Ascending aorta (tissue), 2 donors: Measurements from ENCODE around the gene FNTB. TPM values are rescaled to one million over a fixed set of nuclear protein-coding genes. Genes with fewer than 3 reads are reported as not detected.

Source experiments
- DNase-seq, 2 donors: peaks; one replicate each; pipeline ENCODE4 v3.0.0-alpha.2; 2019; ENCODE audit warnings: low spot score in 2 of 2
- H3K27ac ChIP-seq, 2 donors: fragments of 200-600 bp; sonication (generic); one replicate each; pipeline ENCODE4 v1.5.1; 2016 to 2017; ENCODE audit warnings: mild to moderate bottlenecking in 1 of 2
- H3K27me3 ChIP-seq: fragments of 200-600 bp; sonication (generic); one replicate; pipeline ENCODE4 v1.5.1; 2017
- H3K36me3 ChIP-seq, 2 donors: fragments of 200-600 bp; sonication (generic); one replicate each; pipeline ENCODE4 v1.5.1; 2016
- H3K4me1 ChIP-seq, 2 donors: fragments of 200-600 bp; sonication (generic); one replicate each; pipeline ENCODE4 v1.5.1; 2016 to 2017; ENCODE audit warnings: mild to moderate bottlenecking in 1 of 2
- H3K4me3 ChIP-seq, 2 donors: fragments of 200-600 bp; sonication (generic); one replicate each; pipeline ENCODE4 v1.5.1; 2016 to 2017; ENCODE audit warnings: mild to moderate bottlenecking in 1 of 2
- H3K9me3 ChIP-seq, 2 donors: fragments of 200-600 bp; sonication (generic); one replicate each; pipeline ENCODE4 v1.5.1; 2016
- intact Hi-C: fragments of 100-400 bp; cut with DNase I; formaldehyde crosslinking; loops from one replicate; pipeline ENCODE4 v1.15.1; 2023
- total RNA-seq: library from RNA; depleted of rRNA; stranded (reverse); fragments of >200 nt; gene quantifications from one replicate; pipeline ENCODE4 v1.1.0, GENCODE V29; 2016
- TF ChIP-seq, protein P1 (sequence below), 3 experiments: fragments of 200-600 bp in 2 of 3; fragments of 450-650 bp in 1 of 3; sonication (generic) in 2 of 3; IDR thresholded peaks; one replicate each; pipeline ENCODE4 v1.5.1; 2016 to 2019; ENCODE audit warnings: antibody characterized with exemption in 3 of 3, mild to moderate bottlenecking in 1 of 3, moderate library complexity in 1 of 3

The FNTB gene
- total RNA-seq, 1 donor from 2014 or later = 13.9 TPM

DNA sequence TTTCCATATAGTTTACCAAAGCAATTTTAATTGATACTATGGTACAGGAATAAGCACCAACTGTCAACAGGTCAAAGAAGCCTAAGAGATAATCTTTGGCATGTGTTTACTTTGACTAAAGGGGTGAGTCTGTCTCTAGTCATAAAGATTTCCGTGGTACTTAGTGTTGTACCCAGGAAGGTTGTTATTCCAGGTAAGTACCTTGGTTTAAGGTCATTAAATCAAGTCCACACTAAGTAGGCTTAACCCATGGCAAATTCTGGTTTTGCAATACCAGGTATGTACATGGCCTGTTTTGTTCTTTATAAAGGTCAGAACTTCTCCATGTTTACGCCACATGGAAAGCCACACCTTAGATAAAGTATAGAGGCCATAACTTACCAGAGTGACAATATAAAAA is 105.7 kb downstream of the FNTB start:
- intact Hi-C loops = no loop called here
- no peak for DNase-seq
- Histone ChIP-seq H3K27me3 (no peaks in the 10 kb centered on the region), H3K4me3 (no peak overlapping the region), H3K36me3 (peaks cover 58 to 60% of the 10 kb centered on the region in 2 donors), H3K27ac (no peak overlapping the region), H3K9me3 (no peaks in the 10 kb centered on the region), H3K4me1 (peaks cover 12 to 20% of the 10 kb centered on the region in 2 donors)
- TF ChIP-seq, protein P1, sequence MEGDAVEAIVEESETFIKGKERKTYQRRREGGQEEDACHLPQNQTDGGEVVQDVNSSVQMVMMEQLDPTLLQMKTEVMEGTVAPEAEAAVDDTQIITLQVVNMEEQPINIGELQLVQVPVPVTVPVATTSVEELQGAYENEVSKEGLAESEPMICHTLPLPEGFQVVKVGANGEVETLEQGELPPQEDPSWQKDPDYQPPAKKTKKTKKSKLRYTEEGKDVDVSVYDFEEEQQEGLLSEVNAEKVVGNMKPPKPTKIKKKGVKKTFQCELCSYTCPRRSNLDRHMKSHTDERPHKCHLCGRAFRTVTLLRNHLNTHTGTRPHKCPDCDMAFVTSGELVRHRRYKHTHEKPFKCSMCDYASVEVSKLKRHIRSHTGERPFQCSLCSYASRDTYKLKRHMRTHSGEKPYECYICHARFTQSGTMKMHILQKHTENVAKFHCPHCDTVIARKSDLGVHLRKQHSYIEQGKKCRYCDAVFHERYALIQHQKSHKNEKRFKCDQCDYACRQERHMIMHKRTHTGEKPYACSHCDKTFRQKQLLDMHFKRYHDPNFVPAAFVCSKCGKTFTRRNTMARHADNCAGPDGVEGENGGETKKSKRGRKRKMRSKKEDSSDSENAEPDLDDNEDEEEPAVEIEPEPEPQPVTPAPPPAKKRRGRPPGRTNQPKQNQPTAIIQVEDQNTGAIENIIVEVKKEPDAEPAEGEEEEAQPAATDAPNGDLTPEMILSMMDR (IDR thresholded peaks at IDR 0.05) = no peak

DNA sequence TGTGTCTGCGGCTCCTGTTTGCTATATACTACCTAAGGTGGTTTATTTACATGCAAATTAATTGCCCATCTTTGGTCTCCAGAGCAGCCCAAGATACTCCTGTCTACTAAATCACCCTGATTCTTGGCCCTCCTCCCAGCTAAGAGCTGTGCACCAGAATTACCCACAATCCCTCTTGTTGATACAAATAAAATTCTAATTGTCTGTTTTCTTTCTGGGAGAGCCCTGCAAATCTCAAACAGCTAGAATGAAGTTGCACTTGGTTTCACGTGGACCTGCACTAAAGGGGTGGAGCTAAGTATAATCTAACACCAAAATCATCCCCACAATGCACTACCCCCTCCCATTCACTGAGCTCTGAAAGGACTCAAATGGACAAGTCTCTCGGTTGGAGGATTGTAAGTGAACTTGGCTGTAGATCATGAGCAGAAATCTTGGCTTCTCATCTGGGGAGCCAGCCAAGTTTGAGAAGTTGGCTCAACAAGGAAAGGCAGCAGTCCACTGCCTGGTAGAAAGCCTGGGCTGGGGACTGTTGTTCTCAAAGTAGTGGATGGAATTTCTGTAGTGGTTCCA is 109.0 kb downstream of the FNTB start:
- H3K9me3 ChIP-seq = no peaks in the 10 kb centered on the region
- TF ChIP-seq, protein P1 (IDR thresholded peaks at IDR 0.05) = no peak
- peak overlapping the region; percentile 48 to 64 for H3K27ac ChIP-seq
- H3K27me3 ChIP-seq = no peaks in the 10 kb centered on the region
- peaks cover 29 to 31% of the 10 kb centered on the region in 2 donors for H3K36me3 ChIP-seq
- intact Hi-C loops = no loop called here
- H3K4me1 ChIP-seq = peaks cover 19 to 42% of the 10 kb centered on the region in 2 donors
- peak in 1 of 2 donors; percentile 79 for DNase-seq
- no peak overlapping the region for H3K4me3 ChIP-seq

DNA sequence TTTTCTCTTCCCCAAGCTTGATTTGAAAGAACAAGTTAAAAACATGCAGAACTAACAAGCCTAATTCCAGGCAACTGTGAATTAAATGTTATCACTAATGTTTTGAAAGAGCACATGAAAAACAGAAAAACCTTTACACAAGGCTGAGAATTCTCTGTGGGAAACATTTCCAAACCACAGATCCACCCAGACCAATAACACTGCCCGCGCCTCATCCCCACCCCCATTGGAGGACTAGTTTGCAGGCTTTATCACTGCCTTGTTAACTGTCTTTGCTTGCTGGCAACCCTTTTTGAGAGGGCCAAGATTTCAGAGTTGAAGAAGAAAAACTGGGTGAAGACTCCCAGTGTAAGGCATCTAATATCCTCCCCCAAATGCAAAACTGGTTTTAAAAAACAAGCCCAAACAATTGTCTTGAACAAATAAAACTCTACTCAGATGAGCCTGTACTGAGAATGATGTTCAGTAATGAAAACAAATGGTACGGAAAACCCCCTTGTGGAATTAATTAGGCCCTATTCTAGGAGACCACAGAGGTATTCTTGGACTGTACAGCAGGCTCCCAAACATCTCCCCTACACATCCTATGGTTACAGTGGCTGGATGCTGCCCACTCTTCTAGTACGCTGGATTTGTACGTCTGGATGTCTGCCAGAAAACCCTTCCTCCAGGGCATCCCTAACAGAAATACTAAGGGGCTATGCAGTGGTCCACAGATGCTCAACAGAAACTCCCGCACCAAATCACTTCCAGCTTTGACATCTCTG is 109.8 kb downstream of the FNTB start:
- Histone ChIP-seq H3K4me1 (peaks cover 19 to 50% of the 10 kb centered on the region in 2 donors), H3K27ac (peak overlapping the region; percentile 48 to 64), H3K4me3 (no peak overlapping the region), H3K36me3 (peaks cover 23% of the 10 kb centered on the region in 2 donors), H3K9me3 (no peaks in the 10 kb centered on the region), H3K27me3 (no peaks in the 10 kb centered on the region)
- TF ChIP-seq, protein P1 (IDR thresholded peaks at IDR 0.05) = no peak
- intact Hi-C loops = no loop called here
- DNase-seq = no peak

DNA sequence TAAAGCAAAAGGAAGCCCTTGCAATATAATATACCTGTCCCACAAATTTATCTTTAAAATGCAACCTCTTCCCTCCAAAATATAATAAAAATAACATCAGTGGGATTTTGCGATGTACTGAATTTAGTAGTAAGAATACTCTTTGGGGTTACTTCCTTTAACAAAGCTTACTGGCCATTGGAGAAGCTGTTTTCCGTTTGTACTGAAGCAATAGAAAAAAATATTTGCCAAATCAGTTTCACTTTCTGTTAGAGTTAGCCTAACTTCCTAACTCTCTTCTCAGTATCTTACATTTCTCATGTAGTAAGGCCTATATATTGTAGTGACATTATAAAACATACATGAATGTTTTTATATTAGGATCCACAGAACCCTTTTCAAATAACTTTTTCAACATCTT is 111.9 kb downstream of the FNTB start:
- TF ChIP-seq, protein P1 (IDR thresholded peaks at IDR 0.05) = no peak
- Histone ChIP-seq H3K9me3 (no peaks in the 10 kb centered on the region), H3K4me1 (peaks cover 19 to 54% of the 10 kb centered on the region in 2 donors), H3K4me3 (peak overlapping the region in 1 of 2 donors; percentile 29), H3K36me3 (peaks cover 3% of the 10 kb centered on the region in 2 donors), H3K27ac (peak overlapping the region in 1 of 2 donors; percentile 43), H3K27me3 (no peaks in the 10 kb centered on the region)
- DNase-seq = no peak
- intact Hi-C loops = no loop called here

DNA sequence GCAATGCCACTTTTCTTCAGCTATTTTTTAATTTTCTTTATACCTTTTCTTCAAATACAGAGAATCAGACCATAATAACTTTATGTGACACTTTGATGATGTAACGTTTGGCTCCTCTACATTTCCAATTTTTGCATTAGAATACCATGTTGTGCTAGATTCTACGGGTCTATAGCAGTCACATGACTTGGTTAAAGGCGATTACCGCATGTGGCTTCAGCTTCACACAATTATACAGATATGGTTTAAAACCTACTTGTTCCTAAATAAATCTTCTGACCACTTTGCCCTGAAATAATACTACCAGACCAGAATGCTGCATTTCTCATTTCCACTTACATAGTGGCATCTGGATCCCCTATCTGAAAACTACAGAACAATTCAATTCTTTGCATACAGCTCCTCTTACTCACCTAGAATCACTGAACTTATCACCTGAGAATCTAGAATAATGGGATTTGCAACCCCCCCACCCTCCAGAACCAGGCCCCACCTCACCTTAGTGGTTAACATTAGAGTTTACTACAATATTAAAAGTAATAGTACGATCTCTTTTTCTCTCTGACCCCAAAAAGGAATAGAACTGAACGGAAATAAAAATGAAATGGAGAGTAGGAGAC is 114.3 kb downstream of the FNTB start:
- peak overlapping the region; percentile 89 to 93 for H3K4me3 ChIP-seq
- no peaks in the 10 kb centered on the region for H3K27me3 ChIP-seq
- no peaks in the 10 kb centered on the region for H3K36me3 ChIP-seq
- no peaks in the 10 kb centered on the region for H3K9me3 ChIP-seq
- peak overlapping the region in 1 of 2 donors; percentile 88 for H3K27ac ChIP-seq
- TF ChIP-seq, protein P1 (IDR thresholded peaks at IDR 0.05) = no peak
- H3K4me1 ChIP-seq = peaks cover 12 to 46% of the 10 kb centered on the region in 2 donors
- DNase-seq = no peak
- intact Hi-C loops = loop anchor here (5.0 to 10.0 kb wide), 2 partner anchors 186 to 714 kb away; partner anchors contain the start of genes CHURC1 and MTHFD1
